HCT116 (cell line): ENCODE data around the gene WSCD1. TPM values are rescaled to one million over a fixed set of nuclear protein-coding genes. Genes with fewer than 3 reads are reported as not detected.

ENCODE experiments used
- ATAC-seq: fragments of 200-7000 bp; cut with Tn5 transposase; 2 replicates; pipeline ENCODE4 v1.9.1; 2020; ENCODE audit warnings: mild to moderate bottlenecking, moderate library complexity
- BruUV-seq: library from RNA; stranded (reverse); fragments of 400-500 nt; replicated peaks from 2 replicates; lab custom pipeline; 2021; lab: Mats Ljungman, UMichigan
- CTCF ChIA-PET: fragments of 300-600 bp; sonication (Branson Sonifier 250); formaldehyde crosslinking; loops from one replicate; lab custom pipeline; 2021; ENCODE audit warnings: antibody characterized with exemption; lab: Charles Lee
- POLR2A ChIA-PET: fragments of 300-600, 350-600 bp; sonication (Branson Sonifier 250); formaldehyde crosslinking; loops from one replicate; lab custom pipeline; 2021; ENCODE audit warnings: antibody characterized with exemption; lab: Charles Lee
- RAD21 ChIA-PET, 2 experiments: fragments of 300-600 bp; sonication (Branson Sonifier 250); formaldehyde crosslinking; loops; one replicate each; lab custom pipeline; 2023; ENCODE audit warnings: low total read pairs in 2 of 2; ENCODE audit not compliant: uncharacterized antibody in 2 of 2, unreplicated experiment in 2 of 2, low non-redundant PET in 1 of 2; lab: Charles Lee
- DNase-seq: peaks from one replicate; pipeline ENCODE4 v3.0.0-alpha.2; 2010; ENCODE audit warnings: low read depth, low spot score
- H2AFZ ChIP-seq: fragments of 200-600 bp; shearing (Covaris generic), sonication (generic); 2 replicates; pipeline ENCODE4 v1.6.1; 2017; ENCODE audit warnings: low read depth, mixed run types, mixed read lengths, antibody characterized with exemption, low read length; ENCODE audit not compliant: poor library complexity, severe bottlenecking
- H3K27ac ChIP-seq: 2 replicates; pipeline ENCODE4 v1.5.1; 2012; ENCODE audit warnings: low read depth, low read length
- H3K27me3 ChIP-seq: fragments of 200-600 bp; sonication (generic); 2 replicates; pipeline ENCODE4 v1.6.1; 2016; ENCODE audit warnings: mixed run types, low read length, mixed read lengths; ENCODE audit not compliant: insufficient read depth
- H3K36me3 ChIP-seq, 2 experiments: fragments of 200-500 bp in 1 of 2; fragments of 200-600 bp in 1 of 2; sonication (Bioruptor generic) in 1 of 2; sonication (generic) in 1 of 2; 2 replicates each; pipeline versions ENCODE4 v1.5.1 to v1.6.1; 2014 to 2016; ENCODE audit warnings: low read length in 2 of 2, inconsistent platforms in 1 of 2, mixed read lengths in 1 of 2, mixed run types in 1 of 2; ENCODE audit not compliant: insufficient read depth in 2 of 2, control insufficient read depth in 1 of 2
- H3K4me1 ChIP-seq, 2 experiments: fragments of 200-600 bp in 1 of 2; sonication (generic) in 1 of 2; 2 replicates each; pipeline versions ENCODE4 v1.5.1 to v1.6.1; 2012 to 2017; ENCODE audit warnings: low read length in 2 of 2, inconsistent platforms in 1 of 2, mild to moderate bottlenecking in 1 of 2, mixed read lengths in 1 of 2, mixed run types in 1 of 2, moderate library complexity in 1 of 2; ENCODE audit not compliant: insufficient read depth in 2 of 2, control insufficient read depth in 1 of 2
- H3K4me2 ChIP-seq: fragments of 200-600 bp; sonication (generic); 2 replicates; pipeline ENCODE4 v1.6.1; 2017; ENCODE audit warnings: mixed run types, low read length, mixed read lengths
- H3K4me3 ChIP-seq, 2 experiments: fragments of 200-600 bp in 1 of 2; sonication (generic) in 1 of 2; replicated peaks in 1 of 2; 2 replicates each; pipeline ENCODE4 v1.5.1; 2011 to 2016; ENCODE audit warnings: low read length in 2 of 2, control low read depth in 1 of 2, low read depth in 1 of 2, mild to moderate bottlenecking in 1 of 2, mixed read lengths in 1 of 2, mixed run types in 1 of 2
- H3K79me2 ChIP-seq: fragments of 200-600 bp; sonication (generic); 2 replicates; pipeline ENCODE4 v1.6.1; 2017; ENCODE audit warnings: mild to moderate bottlenecking, mixed run types, low read length, moderate library complexity, mixed read lengths; ENCODE audit not compliant: insufficient read depth
- H3K9ac ChIP-seq: fragments of 200-600 bp; sonication (generic); 2 replicates; pipeline ENCODE4 v1.6.1; 2016; ENCODE audit warnings: low read length, mixed read lengths
- H3K9me2 ChIP-seq: fragments of 200-600 bp; sonication (generic), shearing (Covaris generic); 2 replicates; pipeline ENCODE4 v1.6.1; 2017; ENCODE audit warnings: mixed run types, mild to moderate bottlenecking, moderate library complexity; ENCODE audit not compliant: insufficient read depth
- H3K9me3 ChIP-seq, 2 experiments: fragments of 200-500 bp in 1 of 2; fragments of 200-600 bp in 1 of 2; sonication (Bioruptor generic) in 1 of 2; sonication (generic) in 1 of 2; 2 replicates each; pipeline ENCODE4 v1.6.1; 2014 to 2017; ENCODE audit warnings: low read length in 2 of 2, mixed read lengths in 2 of 2, inconsistent platforms in 1 of 2, low read depth in 1 of 2, mild to moderate bottlenecking in 1 of 2, mixed run types in 1 of 2, moderate library complexity in 1 of 2; ENCODE audit not compliant: control insufficient read depth in 1 of 2, insufficient read depth in 1 of 2
- H4K20me1 ChIP-seq: fragments of 200-600 bp; sonication (generic), shearing (Covaris generic); 2 replicates; pipeline ENCODE4 v1.6.1; 2017; ENCODE audit warnings: mixed run types, mild to moderate bottlenecking, moderate library complexity; ENCODE audit not compliant: insufficient read depth
- CBX3 ChIP-seq: IDR thresholded peaks from 2 replicates; pipeline ENCODE4 v1.6.1; 2012; ENCODE audit warnings: low read depth
- CTCF ChIP-seq, 3 experiments: fragments of 200-600 bp in 1 of 3; sonication (generic) in 1 of 3; IDR thresholded peaks in 2 of 3; conservative IDR thresholded peaks in 1 of 3; 2 replicates each; pipeline ENCODE4 v1.5.1; 2012 to 2017; ENCODE audit warnings: low read depth in 2 of 3, low read length in 2 of 3, antibody characterized with exemption in 1 of 3, borderline replicate concordance in 1 of 3, control low read depth in 1 of 3, mild to moderate bottlenecking in 1 of 3, mixed read lengths in 1 of 3, mixed run types in 1 of 3, moderate library complexity in 1 of 3; ENCODE audit not compliant: insufficient read depth in 1 of 3
- ELF1 ChIP-seq: IDR thresholded peaks from 2 replicates; pipeline ENCODE4 v1.6.1; 2012; ENCODE audit warnings: low read depth, borderline replicate concordance
- EZH2phosphoT487 ChIP-seq: fragments of 200-600 bp; IDR thresholded peaks from 2 replicates; pipeline ENCODE4 v1.6.1; 2018; ENCODE audit warnings: antibody characterized with exemption, borderline replicate concordance
- JUND ChIP-seq: IDR thresholded peaks from 2 replicates; pipeline ENCODE4 v1.6.1; 2012
- MAX ChIP-seq: IDR thresholded peaks from 2 replicates; pipeline ENCODE4 v1.6.1; 2012
- POLR2AphosphoS5 ChIP-seq: IDR thresholded peaks from 2 replicates; pipeline ENCODE4 v1.6.1; 2011; ENCODE audit warnings: mild to moderate bottlenecking, low read depth, low read length, moderate library complexity
- REST ChIP-seq: IDR thresholded peaks from 2 replicates; pipeline ENCODE4 v1.6.1; 2012; ENCODE audit warnings: low read depth
- SP1 ChIP-seq: IDR thresholded peaks from 2 replicates; pipeline ENCODE4 v1.6.1; 2012; ENCODE audit warnings: low read depth
- SRF ChIP-seq: IDR thresholded peaks from 2 replicates; pipeline ENCODE4 v1.6.1; 2012; ENCODE audit warnings: low read depth
- YY1 ChIP-seq: IDR thresholded peaks from 2 replicates; pipeline ENCODE4 v1.6.1; 2011; ENCODE audit warnings: low read length, low read depth, moderate library complexity, mild to moderate bottlenecking; ENCODE audit not compliant: insufficient replicate concordance; ENCODE audit errors: extremely low read depth
- intact Hi-C: fragments of 100-400 bp; cut with micrococcal nuclease; formaldehyde crosslinking; loops from 2 replicates; pipeline ENCODE4 v1.10.0; 2022
- total RNA-seq: library from RNA; stranded (reverse); gene quantifications from one replicate; pipeline ENCODE4 v1.2.1, GENCODE V29; 2021; ENCODE audit not compliant: unreplicated experiment
- TF ChIP-seq, protein P1 (sequence below): IDR thresholded peaks from 2 replicates; pipeline ENCODE4 v1.6.1; 2012

The WSCD1 gene
- total RNA-seq, 1 experiment from 2014 or later = 0.15 TPM

DNA sequence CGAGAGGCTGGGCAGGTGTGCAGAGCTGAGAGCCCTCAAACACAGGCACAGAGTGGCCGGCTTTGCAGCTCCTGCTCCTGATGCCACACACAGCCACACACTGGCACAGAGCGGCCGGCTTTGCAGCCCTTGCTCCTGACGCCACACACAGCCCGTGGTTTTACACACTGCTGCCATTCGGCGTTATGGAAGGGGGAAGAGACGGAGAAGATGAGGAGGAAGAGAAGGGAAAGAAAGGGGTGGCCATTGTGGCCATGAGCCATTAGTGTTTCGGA is 26.8 kb downstream of the WSCD1 start:
- ChIA-PET CTCF (no interaction called here), POLR2A (no interaction called here), RAD21 (no interaction called here)
- no peak overlapping the region for H3K4me3 ChIP-seq
- H3K36me3 ChIP-seq = no peaks in the 10 kb centered on the region
- no peaks in the 10 kb centered on the region for H4K20me1 ChIP-seq
- H3K9ac ChIP-seq = no peak overlapping the region
- no peaks in the 10 kb centered on the region for H3K4me1 ChIP-seq
- no peaks in the 10 kb centered on the region for H3K9me3 ChIP-seq
- intact Hi-C loops = no loop called here
- no peak for TF ChIP-seq YY1
- TF ChIP-seq JUND = no peak
- no peak for TF ChIP-seq SRF
- no peak for TF ChIP-seq CBX3
- no peak for TF ChIP-seq ELF1
- no peak for TF ChIP-seq EZH2phosphoT487
- no peak for TF ChIP-seq MAX
- TF ChIP-seq REST = no peak
- TF ChIP-seq, protein P1, sequence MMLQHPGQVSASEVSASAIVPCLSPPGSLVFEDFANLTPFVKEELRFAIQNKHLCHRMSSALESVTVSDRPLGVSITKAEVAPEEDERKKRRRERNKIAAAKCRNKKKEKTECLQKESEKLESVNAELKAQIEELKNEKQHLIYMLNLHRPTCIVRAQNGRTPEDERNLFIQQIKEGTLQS = no peak
- no peak for TF ChIP-seq POLR2AphosphoS5
- no peak for TF ChIP-seq CTCF (IDR thresholded peaks at IDR 0.05 in 2 of 3, conservative IDR thresholded peaks at IDR 0.05 in 1 of 3; ENCODE audit: borderline replicate concordance in 1 of 3, insufficient read depth in 1 of 3, low read depth in 2 of 3, low read length in 2 of 3)
- no peak for TF ChIP-seq SP1
- no peaks in the 10 kb centered on the region for H3K79me2 ChIP-seq
- H2AFZ ChIP-seq = no peak overlapping the region
- no peak overlapping the region for H3K27ac ChIP-seq
- no TSS peak for BruUV-seq
- no peak for DNase-seq
- H3K27me3 ChIP-seq = peaks cover 77% of the 10 kb centered on the region
- H3K9me2 ChIP-seq = no peaks in the 10 kb centered on the region
- ATAC-seq = no peak
- no peak overlapping the region for H3K4me2 ChIP-seq
